Suprapubic skin (tissue), 4 donors: Measurements from ENCODE around the gene NFILZ. TPM values are rescaled to one million over a fixed set of nuclear protein-coding genes. Genes with fewer than 3 reads are reported as not detected.

Experiments
- DNase-seq, 2 donors: peaks; one replicate each; pipeline ENCODE4 v3.0.0-alpha.2; 2019; ENCODE audit warnings: low spot score in 2 of 2
- H3K27ac ChIP-seq: fragments of 200-600 bp; sonication (generic); one replicate; pipeline ENCODE4 v1.5.1; 2019
- H3K27me3 ChIP-seq: fragments of 200-600 bp; sonication (generic); one replicate; pipeline ENCODE4 v1.5.1; 2019
- H3K36me3 ChIP-seq: fragments of 200-600 bp; sonication (generic); one replicate; pipeline ENCODE4 v1.5.1; 2019
- H3K4me1 ChIP-seq: fragments of 200-600 bp; sonication (generic); one replicate; pipeline ENCODE4 v1.5.1; 2019
- H3K4me3 ChIP-seq: fragments of 200-600 bp; sonication (generic); one replicate; pipeline ENCODE4 v1.5.1; 2019; ENCODE audit warnings: mild to moderate bottlenecking
- H3K9me3 ChIP-seq: fragments of 200-600 bp; sonication (generic); one replicate; pipeline ENCODE4 v1.5.1; 2019
- CTCF ChIP-seq, 2 donors: fragments of 200-600 bp in 1 of 2; fragments of 450-650 bp in 1 of 2; sonication (generic) in 1 of 2; IDR thresholded peaks; one replicate each; pipeline ENCODE4 v1.5.1; 2016 to 2019; ENCODE audit warnings: antibody characterized with exemption in 2 of 2, mild to moderate bottlenecking in 1 of 2, moderate library complexity in 1 of 2
- EP300 ChIP-seq: sonication (generic); formaldehyde crosslinking; IDR thresholded peaks from one replicate; pipeline ENCODE4 v1.6.1; 2017; ENCODE audit warnings: antibody characterized with exemption
- POLR2A ChIP-seq, 2 donors: fragments of 450-650 bp; IDR thresholded peaks; one replicate each; pipeline ENCODE4 v1.6.1; 2017; ENCODE audit warnings: antibody characterized with exemption in 2 of 2, mild to moderate bottlenecking in 2 of 2, moderate library complexity in 2 of 2
- POLR2AphosphoS5 ChIP-seq, 3 donors: sonication (generic); formaldehyde crosslinking; IDR thresholded peaks; one replicate each; pipeline ENCODE4 v1.6.1; 2017; ENCODE audit warnings: antibody characterized with exemption in 3 of 3
- WGBS: methylation state at CpG from one replicate; pipeline ENCODE4 v1.1.5; 2018; 5-methylcytosine and 5-hydroxymethylcytosine counted together
- total RNA-seq, 4 donors: library from RNA; depleted of rRNA; stranded (reverse); fragments of >200 nt; gene quantifications; one replicate each; pipeline ENCODE4 v1.1.0, GENCODE V29; 2016

NFILZ gene
- total RNA-seq, 4 donors from 2014 or later = not detected

GRCh38 chr19:8589177-8589714, 41.2 kb upstream of the NFILZ start:
- no peak overlapping the region for H3K27ac ChIP-seq
- no peak for DNase-seq
- no peaks in the 10 kb centered on the region for H3K9me3 ChIP-seq
- H3K36me3 ChIP-seq = peaks cover 15% of the 10 kb centered on the region
- H3K4me1 ChIP-seq = peaks cover 16% of the 10 kb centered on the region
- no peak overlapping the region for H3K4me3 ChIP-seq
- TF ChIP-seq CTCF (IDR thresholded peaks at IDR 0.05) (no peak), POLR2A (IDR thresholded peaks at IDR 0.05) (no peak), POLR2AphosphoS5 (IDR thresholded peaks at IDR 0.05) (no peak), EP300 (no peak)
- 89% methylated on average over 25 of the region's 32 CpGs for WGBS
- H3K27me3 ChIP-seq = no peaks in the 10 kb centered on the region

- no peaks in the 10 kb centered on the region for H3K27me3 ChIP-seq
- peak; percentile 98 to 99 for DNase-seq
- H3K36me3 ChIP-seq = peaks cover 14% of the 10 kb centered on the region
- H3K4me1 ChIP-seq = peaks cover 27% of the 10 kb centered on the region
- H3K9me3 ChIP-seq = no peaks in the 10 kb centered on the region
- TF ChIP-seq POLR2A (IDR thresholded peaks at IDR 0.05) (no peak), POLR2AphosphoS5 (IDR thresholded peaks at IDR 0.05) (no peak)
- H3K27ac ChIP-seq = no peak overlapping the region
- WGBS = 1% methylated on average over 34 of the region's 55 CpGs
- H3K4me3 ChIP-seq = peak overlapping the region; percentile 35
Measured at GRCh38 chr19:8592231-8593009, 38.0 kb upstream of the NFILZ start.

- no peak for TF ChIP-seq POLR2A (IDR thresholded peaks at IDR 0.05)
- no peak for TF ChIP-seq EP300
- no peak for TF ChIP-seq POLR2AphosphoS5 (IDR thresholded peaks at IDR 0.05)
- TF ChIP-seq CTCF (IDR thresholded peaks at IDR 0.05) = no peak
- H3K4me3 ChIP-seq = no peak overlapping the region
- H3K36me3 ChIP-seq = peaks cover 16% of the 10 kb centered on the region
- H3K4me1 ChIP-seq = peaks cover 27% of the 10 kb centered on the region
- no peaks in the 10 kb centered on the region for H3K9me3 ChIP-seq
- WGBS = 94% methylated on average over 2 of the region's 2 CpGs
- no peak overlapping the region for H3K27ac ChIP-seq
- no peaks in the 10 kb centered on the region for H3K27me3 ChIP-seq
- DNase-seq = no peak
Measured at GRCh38 chr19:8593931-8594330, 36.5 kb upstream of the NFILZ start.

- H3K4me1 ChIP-seq = peaks cover 27% of the 10 kb centered on the region
- H3K27me3 ChIP-seq = no peaks in the 10 kb centered on the region
- H3K36me3 ChIP-seq = peaks cover 24% of the 10 kb centered on the region
- TF ChIP-seq POLR2AphosphoS5 (IDR thresholded peaks at IDR 0.05) (no peak), POLR2A (IDR thresholded peaks at IDR 0.05) (no peak), EP300 (no peak), CTCF (IDR thresholded peaks at IDR 0.05) (no peak)
- H3K9me3 ChIP-seq = no peaks in the 10 kb centered on the region
- H3K27ac ChIP-seq = peak overlapping the region; percentile 2
- DNase-seq = no peak
- H3K4me3 ChIP-seq = no peak overlapping the region
- 82% methylated on average over 5 of the region's 15 CpGs for WGBS
Measured at GRCh38 chr19:8595651-8596050, 34.8 kb upstream of the NFILZ start.

GRCh38 chr19:8596168-8596567, 34.3 kb upstream of the NFILZ start:
- H3K27me3 ChIP-seq = no peaks in the 10 kb centered on the region
- H3K36me3 ChIP-seq = peaks cover 29% of the 10 kb centered on the region
- H3K27ac ChIP-seq = no peak overlapping the region
- 68% methylated on average over 8 of the region's 23 CpGs for WGBS
- TF ChIP-seq POLR2AphosphoS5 (IDR thresholded peaks at IDR 0.05) (no peak), POLR2A (IDR thresholded peaks at IDR 0.05) (no peak), EP300 (no peak), CTCF (IDR thresholded peaks at IDR 0.05) (no peak)
- no peaks in the 10 kb centered on the region for H3K9me3 ChIP-seq
- peaks cover 27% of the 10 kb centered on the region for H3K4me1 ChIP-seq
- no peak overlapping the region for H3K4me3 ChIP-seq
- DNase-seq = no peak
